ENCODE results near the gene C10orf90.

GRCh38 chr10:126696684-126697083 is 26.2 kb upstream of the C10orf90 start:
- no peak for TF ChIP-seq CTCF (IDR thresholded peaks at IDR 0.05; ENCODE audit: low read depth, low read length, poor library complexity, severe bottlenecking)
- no peak for TF ChIP-seq EZH2phosphoT487 (IDR thresholded peaks at IDR 0.05; ENCODE audit: borderline replicate concordance, low read length)

Data from DOHH2 (cell line).